Measurements from ENCODE around the gene HK2.

- TF ChIP-seq, protein P1, sequence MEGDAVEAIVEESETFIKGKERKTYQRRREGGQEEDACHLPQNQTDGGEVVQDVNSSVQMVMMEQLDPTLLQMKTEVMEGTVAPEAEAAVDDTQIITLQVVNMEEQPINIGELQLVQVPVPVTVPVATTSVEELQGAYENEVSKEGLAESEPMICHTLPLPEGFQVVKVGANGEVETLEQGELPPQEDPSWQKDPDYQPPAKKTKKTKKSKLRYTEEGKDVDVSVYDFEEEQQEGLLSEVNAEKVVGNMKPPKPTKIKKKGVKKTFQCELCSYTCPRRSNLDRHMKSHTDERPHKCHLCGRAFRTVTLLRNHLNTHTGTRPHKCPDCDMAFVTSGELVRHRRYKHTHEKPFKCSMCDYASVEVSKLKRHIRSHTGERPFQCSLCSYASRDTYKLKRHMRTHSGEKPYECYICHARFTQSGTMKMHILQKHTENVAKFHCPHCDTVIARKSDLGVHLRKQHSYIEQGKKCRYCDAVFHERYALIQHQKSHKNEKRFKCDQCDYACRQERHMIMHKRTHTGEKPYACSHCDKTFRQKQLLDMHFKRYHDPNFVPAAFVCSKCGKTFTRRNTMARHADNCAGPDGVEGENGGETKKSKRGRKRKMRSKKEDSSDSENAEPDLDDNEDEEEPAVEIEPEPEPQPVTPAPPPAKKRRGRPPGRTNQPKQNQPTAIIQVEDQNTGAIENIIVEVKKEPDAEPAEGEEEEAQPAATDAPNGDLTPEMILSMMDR (IDR thresholded peaks at IDR 0.05; ENCODE audit: insufficient read depth, low read length) = no peak
- TF ChIP-seq REST (IDR thresholded peaks at IDR 0.05; ENCODE audit: insufficient replicate concordance, low read depth) = no peak
- TF ChIP-seq GABPA (IDR thresholded peaks at IDR 0.05; ENCODE audit: low read depth) = no peak
- TF ChIP-seq POLR2AphosphoS5 (IDR thresholded peaks at IDR 0.05; ENCODE audit: low read depth) = no peak
- no peak for TF ChIP-seq SPI1 (IDR thresholded peaks at IDR 0.05; ENCODE audit: borderline replicate concordance, low read depth)
These were observed 14.2 kb upstream of the HK2 start for GRCh38 chr2:74819702-74820101.
